Measurements from ENCODE around the gene TTC9B.
"Not testable (repeated sequence)": the region's sequence is repeated elsewhere in the genome, so short reads cannot be mapped to it uniquely, and the experiment has no call there.

Gene TTC9B

GRCh38 chr19:40221858-40222619 is 3.9 kb upstream of the TTC9B start:
- ATAC-seq (ENCODE audit: low read depth) (peak; percentile 57), DNase-seq (ENCODE audit: low spot score) (no peak)
- Histone ChIP-seq H3K36me3 (ENCODE audit: low read depth) (no peaks in the 10 kb centered on the region), H3K4me1 (ENCODE audit: insufficient read depth, poor library complexity, severe bottlenecking) (no peaks in the 10 kb centered on the region), H3K4me3 (ENCODE audit: severe bottlenecking) (no peak overlapping the region), H3K27ac (ENCODE audit: poor library complexity, severe bottlenecking) (no peak overlapping the region), H3K27me3 (ENCODE audit: insufficient read depth, poor library complexity, severe bottlenecking) (peaks cover 41% of the 10 kb centered on the region), H3K9me3 (ENCODE audit: severe bottlenecking) (no peaks in the 10 kb centered on the region)
- TF ChIP-seq, protein P1, sequence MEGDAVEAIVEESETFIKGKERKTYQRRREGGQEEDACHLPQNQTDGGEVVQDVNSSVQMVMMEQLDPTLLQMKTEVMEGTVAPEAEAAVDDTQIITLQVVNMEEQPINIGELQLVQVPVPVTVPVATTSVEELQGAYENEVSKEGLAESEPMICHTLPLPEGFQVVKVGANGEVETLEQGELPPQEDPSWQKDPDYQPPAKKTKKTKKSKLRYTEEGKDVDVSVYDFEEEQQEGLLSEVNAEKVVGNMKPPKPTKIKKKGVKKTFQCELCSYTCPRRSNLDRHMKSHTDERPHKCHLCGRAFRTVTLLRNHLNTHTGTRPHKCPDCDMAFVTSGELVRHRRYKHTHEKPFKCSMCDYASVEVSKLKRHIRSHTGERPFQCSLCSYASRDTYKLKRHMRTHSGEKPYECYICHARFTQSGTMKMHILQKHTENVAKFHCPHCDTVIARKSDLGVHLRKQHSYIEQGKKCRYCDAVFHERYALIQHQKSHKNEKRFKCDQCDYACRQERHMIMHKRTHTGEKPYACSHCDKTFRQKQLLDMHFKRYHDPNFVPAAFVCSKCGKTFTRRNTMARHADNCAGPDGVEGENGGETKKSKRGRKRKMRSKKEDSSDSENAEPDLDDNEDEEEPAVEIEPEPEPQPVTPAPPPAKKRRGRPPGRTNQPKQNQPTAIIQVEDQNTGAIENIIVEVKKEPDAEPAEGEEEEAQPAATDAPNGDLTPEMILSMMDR (IDR thresholded peaks at IDR 0.05; ENCODE audit: poor library complexity, severe bottlenecking) = peak; percentile 94

- ATAC-seq (ENCODE audit: low read depth) (no peak), DNase-seq (ENCODE audit: low spot score) (no peak)
- peaks cover 39% of the 10 kb centered on the region for H3K27me3 ChIP-seq (ENCODE audit: insufficient read depth, poor library complexity, severe bottlenecking)
- H3K27ac ChIP-seq (ENCODE audit: poor library complexity, severe bottlenecking) = no peak overlapping the region
- H3K4me1 ChIP-seq (ENCODE audit: insufficient read depth, poor library complexity, severe bottlenecking) = no peaks in the 10 kb centered on the region
- TF ChIP-seq, protein P1 (IDR thresholded peaks at IDR 0.05; ENCODE audit: poor library complexity, severe bottlenecking) = no peak
- H3K9me3 ChIP-seq (ENCODE audit: severe bottlenecking) = no peaks in the 10 kb centered on the region
- no peaks in the 10 kb centered on the region for H3K36me3 ChIP-seq (ENCODE audit: low read depth)
- H3K4me3 ChIP-seq (ENCODE audit: severe bottlenecking) = no peak overlapping the region
Observed at GRCh38 chr19:40220674-40221073, 2.5 kb upstream of the TTC9B start.

DNA sequence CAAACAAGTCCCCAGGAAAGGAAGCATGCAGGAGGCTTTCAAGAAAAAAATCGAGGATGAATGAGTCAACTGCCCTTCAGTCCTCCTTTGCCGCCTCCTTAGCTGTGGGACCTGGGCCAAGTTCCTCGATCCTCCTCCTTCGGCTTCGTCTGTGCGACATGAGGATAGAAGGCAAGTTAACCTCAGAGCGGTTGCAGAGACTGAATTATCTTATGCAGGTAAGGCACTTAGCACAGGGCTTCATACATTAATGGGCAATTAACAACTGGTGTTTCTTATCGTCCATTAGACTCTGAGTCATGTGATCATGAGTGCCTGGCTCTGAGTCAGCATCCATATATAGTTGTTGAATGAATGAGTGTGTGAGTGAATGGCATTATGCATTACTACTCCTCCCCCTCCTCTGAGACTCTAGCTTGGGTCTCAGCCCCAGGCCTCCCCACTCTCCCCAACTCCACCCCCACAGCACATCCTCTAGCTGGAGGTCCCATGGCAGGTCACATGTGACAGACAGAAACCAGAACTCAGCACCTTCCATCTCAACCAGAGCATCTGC is 1.6 kb upstream of the TTC9B start:
- no peak overlapping the region for H3K4me3 ChIP-seq (ENCODE audit: severe bottlenecking)
- H3K9me3 ChIP-seq (ENCODE audit: severe bottlenecking) = no peaks in the 10 kb centered on the region
- H3K36me3 ChIP-seq (ENCODE audit: low read depth) = no peaks in the 10 kb centered on the region
- TF ChIP-seq, protein P1 (IDR thresholded peaks at IDR 0.05; ENCODE audit: poor library complexity, severe bottlenecking) = no peak
- H3K27ac ChIP-seq (ENCODE audit: poor library complexity, severe bottlenecking) = no peak overlapping the region
- peak; percentile 43 for ATAC-seq (ENCODE audit: low read depth)
- peaks cover 33% of the 10 kb centered on the region for H3K27me3 ChIP-seq (ENCODE audit: insufficient read depth, poor library complexity, severe bottlenecking)
- H3K4me1 ChIP-seq (ENCODE audit: insufficient read depth, poor library complexity, severe bottlenecking) = no peaks in the 10 kb centered on the region
- no peak for DNase-seq (ENCODE audit: low spot score)

- H3K27ac ChIP-seq (ENCODE audit: poor library complexity, severe bottlenecking); DNase-seq (ENCODE audit: low spot score); H3K9me3 ChIP-seq (ENCODE audit: severe bottlenecking); H3K4me1 ChIP-seq (ENCODE audit: insufficient read depth, poor library complexity, severe bottlenecking); ATAC-seq (ENCODE audit: low read depth); H3K36me3 ChIP-seq (ENCODE audit: low read depth); H3K4me3 ChIP-seq (ENCODE audit: severe bottlenecking): not testable (repeated sequence)
- peaks cover 33% of the 10 kb centered on the region for H3K27me3 ChIP-seq (ENCODE audit: insufficient read depth, poor library complexity, severe bottlenecking)
Observed at GRCh38 chr19:40219029-40219428, 845 bp upstream of the TTC9B start.

DNA sequence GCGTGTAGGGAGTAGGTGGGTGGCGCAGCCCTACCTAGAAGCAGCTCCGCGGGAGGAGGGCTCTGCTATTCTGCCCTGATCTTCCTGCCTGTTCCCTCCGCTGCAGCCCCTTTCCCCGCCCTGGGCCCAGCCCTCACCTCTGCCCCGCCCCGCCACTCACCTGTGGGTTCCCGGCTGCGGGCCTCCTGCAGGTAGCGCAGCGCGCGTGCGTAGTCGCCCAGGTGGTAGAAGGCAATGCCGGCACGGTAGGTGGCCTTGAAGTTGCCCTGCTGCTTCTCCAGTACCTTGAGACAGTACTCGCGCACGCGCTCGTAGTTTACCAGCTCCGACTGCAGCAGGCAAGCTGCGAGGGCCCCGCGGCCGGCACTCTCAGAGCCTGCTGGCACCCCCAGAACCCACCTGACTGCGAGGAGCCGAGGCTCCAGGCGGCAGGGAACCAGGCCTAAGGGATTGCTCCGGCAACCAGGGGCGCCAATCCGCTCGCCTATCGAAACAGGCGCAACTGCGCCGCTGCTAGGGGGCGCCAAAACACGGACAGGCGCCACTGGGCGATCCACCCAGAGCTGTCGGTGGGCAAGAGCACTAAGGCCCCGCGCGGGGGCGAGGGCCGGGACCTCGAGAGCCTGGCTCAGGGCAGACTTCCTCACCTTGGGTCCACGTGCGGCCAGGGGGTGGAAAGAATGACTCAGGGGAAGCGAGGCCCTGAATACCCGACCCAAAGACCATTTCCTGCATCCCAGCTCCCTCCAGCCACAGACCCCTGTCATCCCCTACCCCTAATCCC is 965 bp downstream of the TTC9B start:
- H3K4me3 ChIP-seq (ENCODE audit: severe bottlenecking) = no peak overlapping the region

More for the DNA sequence above, 965 bp downstream of the TTC9B start:
- H3K9me3 ChIP-seq (ENCODE audit: severe bottlenecking) = no peaks in the 10 kb centered on the region
- H3K27ac ChIP-seq (ENCODE audit: poor library complexity, severe bottlenecking) = no peak overlapping the region
- H3K36me3 ChIP-seq (ENCODE audit: low read depth) = no peaks in the 10 kb centered on the region
- H3K4me1 ChIP-seq (ENCODE audit: insufficient read depth, poor library complexity, severe bottlenecking) = no peaks in the 10 kb centered on the region
- ATAC-seq (ENCODE audit: low read depth) = peak; percentile 66
- peaks cover 33% of the 10 kb centered on the region for H3K27me3 ChIP-seq (ENCODE audit: insufficient read depth, poor library complexity, severe bottlenecking)
- TF ChIP-seq, protein P1 (IDR thresholded peaks at IDR 0.05; ENCODE audit: poor library complexity, severe bottlenecking) = peak; percentile 54
- no peak for DNase-seq (ENCODE audit: low spot score)

All from RWPE2 (cell line).